PC-9 (cell line): ENCODE measurements around the gene PPP3R1. TPM values are rescaled to one million over a fixed set of nuclear protein-coding genes. Genes with fewer than 3 reads are reported as not detected.

Source experiments
- BruUV-seq: library from RNA; stranded (reverse); fragments of 400-500 nt; replicated peaks from 2 replicates; lab custom pipeline; 2021; lab: Mats Ljungman, UMichigan
- CTCF ChIA-PET: fragments of 300-600 bp; sonication (Branson Sonifier 250); formaldehyde crosslinking; loops from one replicate; lab custom pipeline; 2022; ENCODE audit warnings: antibody characterized with exemption; lab: Charles Lee
- POLR2A ChIA-PET: fragments of 300-600 bp; sonication (Branson Sonifier 250); formaldehyde crosslinking; loops from one replicate; lab custom pipeline; 2022; ENCODE audit warnings: antibody characterized with exemption; ENCODE audit not compliant: unreplicated experiment; lab: Charles Lee
- DNase-seq, 2 experiments: peaks; one replicate each; pipeline versions ENCODE4 v3.0.0 to v3.0.0-alpha.2; 2015 to 2022; ENCODE audit warnings: mixed read lengths in 1 of 2
- H2AFZ ChIP-seq: fragments of 200-600 bp; sonication (generic); 2 replicates; pipeline ENCODE4 v1.8.1; 2017; ENCODE audit warnings: antibody characterized with exemption
- H3F3A ChIP-seq: fragments of 200-600 bp; sonication (generic); 2 replicates; pipeline ENCODE4 v1.8.1; 2017; ENCODE audit warnings: antibody characterized with exemption, mild to moderate bottlenecking, low read depth; ENCODE audit not compliant: insufficient read depth
- H3K27ac ChIP-seq: fragments of 200-600 bp; sonication (generic); 2 replicates; pipeline ENCODE4 v1.6.1; 2016; ENCODE audit warnings: mixed run types
- H3K27me3 ChIP-seq: fragments of 200-600 bp; sonication (generic); 2 replicates; pipeline ENCODE4 v1.6.1; 2016; ENCODE audit warnings: low read depth, mixed run types; ENCODE audit not compliant: insufficient read depth
- H3K36me3 ChIP-seq: fragments of 200-600 bp; sonication (generic); 2 replicates; pipeline ENCODE4 v1.6.1; 2016; ENCODE audit warnings: low read depth, mixed run types
- H3K4me1 ChIP-seq: fragments of 200-600 bp; sonication (generic); replicated peaks from 2 replicates; pipeline ENCODE4 v1.6.1; 2016; ENCODE audit warnings: mixed run types; ENCODE audit not compliant: insufficient read depth
- H3K4me2 ChIP-seq: fragments of 200-600 bp; sonication (generic); 2 replicates; pipeline ENCODE4 v1.6.1; 2017; ENCODE audit warnings: mixed run types
- H3K4me3 ChIP-seq: fragments of 200-600 bp; sonication (generic); 2 replicates; pipeline ENCODE4 v1.6.1; 2016; ENCODE audit warnings: mixed run types
- H3K79me2 ChIP-seq: fragments of 200-600 bp; sonication (generic); 2 replicates; pipeline ENCODE4 v1.6.1; 2017; ENCODE audit warnings: low read depth, mixed run types
- H3K9me2 ChIP-seq: fragments of 200-600 bp; sonication (generic); 2 replicates; pipeline ENCODE4 v1.8.1; 2017; ENCODE audit warnings: mild to moderate bottlenecking; ENCODE audit not compliant: insufficient read depth
- H3K9me3 ChIP-seq: fragments of 200-600 bp; sonication (generic); 2 replicates; pipeline ENCODE4 v1.8.1; 2016; ENCODE audit warnings: low read depth; ENCODE audit not compliant: insufficient read depth
- H4K20me1 ChIP-seq: fragments of 200-600 bp; sonication (generic); 2 replicates; pipeline ENCODE4 v1.8.1; 2017; ENCODE audit not compliant: insufficient read depth
- EZH2 ChIP-seq: fragments of 200-600 bp; sonication (generic); IDR thresholded peaks from 2 replicates; pipeline ENCODE4 v1.8.0; 2017; ENCODE audit warnings: antibody characterized with exemption, low read depth
- intact Hi-C: fragments of 100-400 bp; cut with micrococcal nuclease; formaldehyde crosslinking; loops from one replicate; pipeline ENCODE4 v1.10.0; 2022; ENCODE audit not compliant: unreplicated experiment
- total RNA-seq: library from RNA; stranded (reverse); gene quantifications from 2 replicates; pipeline ENCODE4 v1.2.3, GENCODE V29; 2021
- TF ChIP-seq, protein P1 (sequence below): fragments of 200-600 bp; sonication (generic); conservative IDR thresholded peaks from 2 replicates; pipeline ENCODE4 v1.6.1; 2017; ENCODE audit warnings: mixed run types, antibody characterized with exemption, mild to moderate bottlenecking, moderate library complexity

Gene PPP3R1
- total RNA-seq, 1 experiment from 2014 or later, result 67.5 TPM

GRCh38 chr2:68216454-68217310 lies 35.6 kb downstream of the PPP3R1 start:
- ChIA-PET POLR2A (interaction anchor here (0.6 kb wide), 2 partner anchors 60 to 361 kb away, joined by 6 to 14 read pairs; no protein-coding TSS in a partner anchor), CTCF (no interaction called here)
- Histone ChIP-seq H3K9me2 (no peaks in the 10 kb centered on the region), H3K4me1 (peaks cover 15% of the 10 kb centered on the region), H3K4me2 (no peak overlapping the region), H3K79me2 (peaks cover 97% of the 10 kb centered on the region), H2AFZ (no peak overlapping the region), H3K4me3 (no peak overlapping the region), H3K27me3 (no peaks in the 10 kb centered on the region), H4K20me1 (peaks cover 33% of the 10 kb centered on the region), H3K27ac (no peak overlapping the region), H3K36me3 (peaks cover 18% of the 10 kb centered on the region), H3K9me3 (no peaks in the 10 kb centered on the region), H3F3A (peaks cover 6% of the 10 kb centered on the region; the same call in 1 of the 2 replicates)
- TF ChIP-seq, protein P1, sequence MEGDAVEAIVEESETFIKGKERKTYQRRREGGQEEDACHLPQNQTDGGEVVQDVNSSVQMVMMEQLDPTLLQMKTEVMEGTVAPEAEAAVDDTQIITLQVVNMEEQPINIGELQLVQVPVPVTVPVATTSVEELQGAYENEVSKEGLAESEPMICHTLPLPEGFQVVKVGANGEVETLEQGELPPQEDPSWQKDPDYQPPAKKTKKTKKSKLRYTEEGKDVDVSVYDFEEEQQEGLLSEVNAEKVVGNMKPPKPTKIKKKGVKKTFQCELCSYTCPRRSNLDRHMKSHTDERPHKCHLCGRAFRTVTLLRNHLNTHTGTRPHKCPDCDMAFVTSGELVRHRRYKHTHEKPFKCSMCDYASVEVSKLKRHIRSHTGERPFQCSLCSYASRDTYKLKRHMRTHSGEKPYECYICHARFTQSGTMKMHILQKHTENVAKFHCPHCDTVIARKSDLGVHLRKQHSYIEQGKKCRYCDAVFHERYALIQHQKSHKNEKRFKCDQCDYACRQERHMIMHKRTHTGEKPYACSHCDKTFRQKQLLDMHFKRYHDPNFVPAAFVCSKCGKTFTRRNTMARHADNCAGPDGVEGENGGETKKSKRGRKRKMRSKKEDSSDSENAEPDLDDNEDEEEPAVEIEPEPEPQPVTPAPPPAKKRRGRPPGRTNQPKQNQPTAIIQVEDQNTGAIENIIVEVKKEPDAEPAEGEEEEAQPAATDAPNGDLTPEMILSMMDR, result no peak
- no peak for TF ChIP-seq EZH2
- no TSS peak for BruUV-seq
- intact Hi-C loops, result loop anchor here (1.0 kb wide), 1 partner anchor 17 kb away; no protein-coding TSS in a partner anchor
- DNase-seq, result no peak

DNA sequence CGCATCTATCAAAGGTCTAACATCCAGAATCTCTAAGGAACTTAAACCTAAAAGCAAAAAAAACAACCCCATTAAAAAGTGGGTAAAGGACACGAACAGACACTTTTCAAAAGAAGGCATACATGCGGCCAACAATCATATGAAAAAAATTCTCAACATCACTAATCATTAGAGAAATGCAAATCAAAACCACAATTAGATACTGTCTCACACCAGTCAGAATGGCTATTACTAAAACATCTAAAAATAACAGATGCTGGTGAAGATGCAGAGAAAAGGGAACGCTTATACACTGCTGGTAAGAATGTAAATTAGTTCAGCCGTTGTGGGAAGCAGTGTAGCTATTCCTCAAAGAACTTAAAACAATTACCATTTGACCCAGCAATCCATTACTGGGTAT lies 38.0 kb downstream of the PPP3R1 start:
- H3K36me3 ChIP-seq, result peaks cover 8% of the 10 kb centered on the region
- peaks cover 16% of the 10 kb centered on the region for H4K20me1 ChIP-seq
- TF ChIP-seq, protein P1, result no peak
- TF ChIP-seq EZH2, result no peak
- H3K9me3 ChIP-seq, result no peaks in the 10 kb centered on the region
- peaks cover 14% of the 10 kb centered on the region for H3K4me1 ChIP-seq
- intact Hi-C loops, result no loop called here
- no peaks in the 10 kb centered on the region for H3K9me2 ChIP-seq
- H3F3A ChIP-seq, result peaks cover 6% of the 10 kb centered on the region; the same call in 1 of the 2 replicates
- H3K79me2 ChIP-seq, result peaks cover 93% of the 10 kb centered on the region
- no peak overlapping the region for H2AFZ ChIP-seq
- DNase-seq, result no peak
- H3K27me3 ChIP-seq, result no peaks in the 10 kb centered on the region
- no peak overlapping the region for H3K4me2 ChIP-seq
- ChIA-PET CTCF (no interaction called here), POLR2A (no interaction called here)
- BruUV-seq, result no TSS peak
- H3K27ac ChIP-seq, result no peak overlapping the region
- no peak overlapping the region for H3K4me3 ChIP-seq

DNA sequence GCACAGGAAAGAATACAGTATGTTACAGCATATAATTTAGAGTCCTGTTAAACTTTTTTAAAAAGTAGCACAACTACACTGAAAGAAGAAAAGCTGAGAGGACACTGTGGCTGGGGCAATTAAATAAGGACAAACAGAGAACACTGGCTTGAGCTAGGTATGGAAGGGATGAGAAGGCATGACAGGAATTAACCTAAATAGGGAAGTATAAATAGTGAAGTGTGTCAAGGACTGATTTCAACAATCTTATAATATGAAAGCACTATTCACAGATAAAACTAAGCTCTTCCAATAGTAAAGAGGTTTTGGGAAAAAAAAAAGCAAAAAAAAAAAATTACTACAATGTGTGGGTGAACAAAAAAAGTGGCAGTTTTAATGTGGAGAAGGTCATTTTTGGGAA lies 45.5 kb downstream of the PPP3R1 start:
- intact Hi-C loops, result no loop called here
- Histone ChIP-seq H3F3A (peaks cover 4% of the 10 kb centered on the region; the same call in 1 of the 2 replicates), H3K27ac (peak overlapping the region; percentile 14; the same call in 1 of the 2 replicates), H3K9me2 (no peaks in the 10 kb centered on the region), H3K27me3 (no peaks in the 10 kb centered on the region), H3K9me3 (no peaks in the 10 kb centered on the region), H4K20me1 (peaks cover 40% of the 10 kb centered on the region), H3K79me2 (peaks cover 78% of the 10 kb centered on the region), H3K36me3 (peaks cover 3% of the 10 kb centered on the region; the same call in 1 of the 2 replicates), H3K4me2 (no peak overlapping the region), H3K4me3 (no peak overlapping the region), H3K4me1 (no peaks in the 10 kb centered on the region), H2AFZ (no peak overlapping the region)
- POLR2A ChIA-PET, result interaction anchor here (0.6 to 0.7 kb wide), 2 partner anchors 51 to 55 kb away, joined by 3 to 15 read pairs; no protein-coding TSS in a partner anchor
- CTCF ChIA-PET, result no interaction called here
- no TSS peak for BruUV-seq
- DNase-seq, result no peak
- TF ChIP-seq, protein P1, result no peak
- no peak for TF ChIP-seq EZH2
